ENCODE data around the gene CPLANE2.
A peak's percentile ranks its signal among the peaks of the same experiment; 100 is the strongest.
"Not testable (repeated sequence)": the region's sequence is repeated elsewhere in the genome, so short reads cannot be mapped to it uniquely, and the experiment has no call there.

CPLANE2 gene

DNA sequence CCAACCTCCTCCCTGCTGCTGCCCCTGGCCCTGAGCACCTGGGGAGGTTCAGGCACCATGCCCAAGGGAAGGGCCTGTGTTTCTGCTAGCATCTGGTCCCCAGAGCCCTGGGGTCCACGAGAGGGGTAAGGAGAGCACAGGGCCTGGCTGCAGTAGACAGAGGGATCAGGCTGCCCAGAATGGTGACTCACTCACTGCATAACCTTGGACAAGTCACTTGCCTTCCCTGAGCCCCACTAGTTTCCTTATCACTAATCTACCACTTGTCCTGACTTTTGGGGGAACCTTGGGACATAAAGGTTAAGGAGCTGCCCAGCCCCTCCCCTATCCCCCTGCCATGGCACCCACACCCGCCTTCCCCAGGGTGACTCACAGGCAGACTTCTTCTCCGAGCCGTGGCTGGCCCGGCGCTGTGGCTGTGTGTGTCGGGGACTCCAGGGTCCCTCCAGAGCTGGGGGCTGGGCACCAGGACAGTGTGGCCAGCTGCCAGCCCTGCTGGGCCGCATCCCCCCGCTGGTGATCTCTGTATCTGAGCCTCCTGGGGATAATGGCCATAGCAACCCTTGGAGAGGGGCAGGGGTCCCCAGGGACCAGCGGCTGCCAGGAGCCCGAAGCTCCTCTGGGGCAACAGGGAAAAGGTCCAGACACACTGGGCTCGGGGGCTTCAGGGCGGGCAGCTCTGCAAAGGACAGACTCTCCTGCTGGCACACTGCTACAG, 28.6 kb downstream of the CPLANE2 start:
- DNase-seq: peak; percentile 25

- no peak for DNase-seq
These were observed 29.4 kb downstream of the CPLANE2 start for GRCh38 chr1:16207318-16208269.

GRCh38 chr1:16206547-16207317, 30.3 kb downstream of the CPLANE2 start:
- peak; percentile 96 for DNase-seq

GRCh38 chr1:16205891-16206546, 31.0 kb downstream of the CPLANE2 start:
- no peak for DNase-seq

- no peak for DNase-seq
These were observed 31.7 kb downstream of the CPLANE2 start for GRCh38 chr1:16205334-16205671.

GRCh38 chr1:16204634-16205333, 32.2 kb downstream of the CPLANE2 start:
- peak; percentile 39 for DNase-seq

DNA sequence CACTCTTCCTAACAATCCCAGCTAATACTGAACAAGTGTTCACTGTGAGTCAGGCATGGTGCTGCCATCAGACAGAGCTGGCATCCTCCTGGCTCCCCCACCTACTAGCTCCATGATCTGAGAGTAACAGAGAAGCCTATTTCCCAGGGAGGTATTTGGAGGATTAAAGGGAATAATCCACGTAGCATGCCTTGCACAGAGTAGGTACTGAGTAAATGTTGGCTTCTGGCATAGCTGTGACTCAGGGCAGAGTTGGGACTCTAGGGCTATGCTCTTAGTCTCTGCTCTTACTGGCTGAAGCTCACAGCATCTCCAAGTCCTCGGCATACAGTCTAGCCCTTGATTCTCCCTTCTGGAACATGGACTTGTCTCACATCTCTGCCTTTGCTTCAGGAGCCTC, 32.8 kb downstream of the CPLANE2 start:
- DNase-seq: no peak

- DNase-seq: no peak
These were observed 33.4 kb downstream of the CPLANE2 start for GRCh38 chr1:16203550-16203949.

DNA sequence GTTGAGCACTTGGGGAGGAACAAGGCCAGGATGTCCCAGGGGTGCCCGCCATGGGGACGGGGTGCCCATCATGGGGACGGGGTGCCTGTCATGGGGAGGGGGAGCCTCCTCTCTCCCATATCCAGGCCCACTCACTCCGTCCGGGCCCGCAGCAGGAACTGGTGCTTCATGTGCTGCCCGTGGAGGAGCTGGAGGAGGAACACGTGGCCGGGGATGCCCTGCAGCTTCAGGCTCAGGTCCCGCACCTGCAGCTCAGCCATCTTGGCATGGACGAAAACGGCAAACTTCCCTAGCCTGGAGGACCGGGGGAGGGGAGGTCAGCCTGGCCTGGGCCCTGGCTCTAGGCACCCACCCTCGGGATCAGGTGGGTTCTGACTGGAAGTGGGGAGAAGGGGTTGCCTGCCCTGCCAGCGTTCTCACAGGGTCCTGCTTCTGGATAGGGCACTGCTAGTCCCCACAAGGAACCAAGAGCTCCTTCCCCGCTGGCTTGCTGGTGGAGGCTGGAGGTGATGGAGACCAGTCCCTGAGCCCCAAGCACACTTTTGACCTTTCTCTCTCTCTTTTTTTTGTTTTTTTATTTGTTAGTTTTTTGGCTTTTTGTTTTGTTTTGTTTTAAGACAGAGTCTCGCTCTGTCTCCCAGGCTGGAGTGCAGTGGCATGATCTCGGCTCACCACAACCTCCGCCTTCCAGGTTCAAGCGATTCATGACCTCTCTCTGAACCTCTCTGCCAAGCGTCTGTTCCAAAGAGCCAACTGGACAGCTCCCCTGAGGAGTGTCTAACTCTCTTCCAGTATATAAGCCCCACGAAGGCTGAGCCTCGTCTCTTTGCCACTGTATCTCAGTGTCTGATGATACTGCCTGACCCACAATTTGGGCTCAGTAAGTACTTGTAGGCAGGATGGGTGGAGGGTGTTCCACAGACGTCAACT, 34.4 kb downstream of the CPLANE2 start:
- no peak for DNase-seq

GRCh38 chr1:16199700-16200099, 37.3 kb downstream of the CPLANE2 start:
- no peak for DNase-seq

DNA sequence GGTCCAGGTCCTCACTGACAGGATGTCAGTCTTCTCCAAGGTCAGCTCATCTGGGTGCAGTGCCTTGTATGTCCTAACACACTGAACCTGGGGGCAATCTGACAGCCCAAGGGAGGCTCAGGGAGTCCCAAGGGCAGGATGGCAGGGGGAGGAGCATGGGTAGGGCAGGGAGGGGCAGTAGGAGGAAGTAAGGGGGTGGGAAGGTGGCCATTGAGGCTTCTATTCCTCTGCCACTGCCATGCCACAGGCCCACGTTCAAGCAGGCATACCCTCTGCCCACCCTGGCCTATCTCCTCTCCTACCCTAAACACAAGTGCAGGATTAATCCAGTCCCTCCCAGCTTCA, 37.9 kb downstream of the CPLANE2 start:
- no peak for DNase-seq

- DNase-seq: no peak
These were observed 38.4 kb downstream of the CPLANE2 start for GRCh38 chr1:16198444-16199156.

- no peak for DNase-seq
These were observed 40.1 kb downstream of the CPLANE2 start for GRCh38 chr1:16196874-16197273.

GRCh38 chr1:16196139-16196538, 40.8 kb downstream of the CPLANE2 start:
- DNase-seq: not testable (repeated sequence)

DNA sequence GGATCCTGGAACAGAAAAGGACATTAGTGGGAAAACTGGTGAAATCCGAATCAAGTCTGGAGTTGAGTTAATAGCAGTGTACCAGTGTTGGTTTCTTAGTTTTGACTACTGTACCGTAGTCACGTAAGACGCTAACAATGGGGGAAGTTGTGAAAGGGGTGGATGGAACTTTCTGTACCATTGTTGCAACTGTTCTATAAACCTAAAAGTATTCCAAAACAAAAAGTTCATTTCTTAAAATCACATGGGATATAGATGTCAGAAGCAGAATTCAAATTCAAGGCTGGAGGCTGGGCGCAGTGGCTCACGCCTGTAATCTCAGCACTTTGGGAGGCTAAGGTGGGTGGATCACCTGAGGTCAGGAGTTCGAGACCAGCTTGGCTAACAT, 41.5 kb downstream of the CPLANE2 start:
- no peak for DNase-seq

GRCh38 chr1:16191916-16192546, 45.0 kb downstream of the CPLANE2 start:
- peak; percentile 37 for DNase-seq

DNA sequence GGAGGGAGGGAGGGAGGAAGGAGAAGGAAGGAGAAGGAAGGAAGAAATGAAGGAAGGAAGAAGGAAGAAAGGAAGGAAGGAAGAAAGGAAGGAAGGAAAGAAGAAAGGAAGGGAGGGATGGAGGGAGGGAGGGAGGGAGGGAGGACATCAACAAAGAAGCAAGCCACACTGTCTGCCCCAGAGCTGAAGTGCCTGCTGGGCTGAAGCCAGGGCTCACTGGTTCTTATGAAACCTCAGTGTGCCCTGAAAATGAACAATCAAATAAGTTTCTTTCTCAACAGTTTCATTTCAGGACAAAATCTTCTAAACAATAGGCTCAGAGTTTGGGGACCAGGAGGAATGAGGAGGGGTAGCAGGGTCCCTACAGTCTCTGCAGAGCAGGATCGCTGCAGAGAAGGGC, 45.7 kb downstream of the CPLANE2 start:
- DNase-seq: no peak

DNA sequence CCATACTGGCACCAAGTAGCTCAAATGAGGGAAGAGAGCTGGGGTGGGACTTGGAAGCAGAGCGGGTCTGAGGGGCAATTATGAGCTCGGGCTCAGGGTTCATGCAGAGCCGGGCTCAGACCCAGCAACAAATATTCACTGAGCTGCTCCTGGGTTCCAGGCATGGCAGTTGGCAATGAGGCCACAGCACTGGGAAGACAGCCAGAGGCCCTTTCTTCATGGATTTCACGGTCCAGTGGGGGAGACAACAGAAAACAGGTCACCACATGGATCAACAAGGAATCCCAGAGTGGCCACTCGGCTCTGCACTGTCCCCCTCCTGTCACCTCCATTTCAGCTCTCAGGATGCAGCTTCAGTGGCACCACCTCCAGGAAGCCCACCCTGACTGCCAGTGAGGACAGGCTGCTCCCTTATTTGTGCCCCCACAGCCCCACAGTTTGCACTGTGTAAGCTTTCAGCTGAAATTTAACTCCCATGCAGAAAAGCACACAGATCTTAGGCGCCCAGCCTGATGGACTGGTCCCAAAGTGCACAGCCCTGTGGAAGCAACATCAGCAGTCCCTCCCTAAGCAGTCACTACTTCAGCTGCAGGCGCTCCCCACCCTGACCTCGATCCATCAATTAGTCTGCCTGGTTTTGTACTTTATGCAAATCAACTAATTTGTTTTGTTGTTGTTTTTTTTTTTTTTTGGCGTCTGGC, 46.9 kb downstream of the CPLANE2 start:
- no peak for DNase-seq

GRCh38 chr1:16189003-16189402, 48.0 kb downstream of the CPLANE2 start:
- DNase-seq: no peak
